K562 (cell line): ENCODE data around the gene NSMCE1. TPM values are rescaled to one million over a fixed set of nuclear protein-coding genes. Genes with fewer than 3 reads are reported as not detected.

Experiments
- ATAC-seq: fragments of 200-7000 bp; cut with Tn5 transposase; 3 replicates; pipeline ENCODE4 v1.9.1; 2020; ENCODE audit warnings: moderate library complexity
- BruUV-seq: library from RNA; stranded (reverse); fragments of 400-500 nt; replicated peaks from 2 replicates; lab custom pipeline; 2021; lab: Mats Ljungman, UMichigan
- CTCF ChIA-PET: fragments of 300-600 bp; formaldehyde crosslinking; extraction: SDS; loops from one replicate; lab custom pipeline; 2021; ENCODE audit warnings: low intra/inter-chr PET ratio; lab: Yijun Ruan, JAX
- POLR2A ChIA-PET: fragments of 300-600, 350-650 bp; sonication (Branson Sonifier 250); formaldehyde crosslinking; extraction: SDS; loops from one replicate; lab custom pipeline; 2021; ENCODE audit warnings: antibody characterized with exemption, inconsistent platforms; lab: Yijun Ruan, JAX
- DNase-seq, 4 experiments: peaks; one replicate each; pipeline versions ENCODE4 v3.0.0 to v3.0.0-alpha.2; 2011 to 2018; ENCODE audit warnings: low spot score in 3 of 4, mixed read lengths in 3 of 4; ENCODE audit errors: extremely low read depth in 1 of 4
- FAIRE-seq: peaks from 2 replicates; lab custom pipeline; 2011; peaks lifted over from hg19 to GRCh38; lab: Jason Lieb, UNC
- H2AFZ ChIP-seq: 2 replicates; pipeline ENCODE4 v1.6.0; 2011; ENCODE audit warnings: low read depth, low read length, control low read depth, inconsistent platforms
- H3K27ac ChIP-seq: fragments of 200-600 bp; 3 replicates; pipeline ENCODE4 v1.8.0; 2011; ENCODE audit warnings: low read depth, mild to moderate bottlenecking, control low read depth, inconsistent platforms, low read length, moderate library complexity, mixed read lengths; ENCODE audit errors: extremely low read depth
- H3K27me3 ChIP-seq, 2 experiments: fragments of 300-600 bp in 1 of 2; 2 replicates in 1 of 2; 3 replicates in 1 of 2; pipeline versions ENCODE4 v1.6.0 to v1.8.0; 2011; ENCODE audit warnings: inconsistent platforms in 2 of 2, low read length in 2 of 2, mild to moderate bottlenecking in 1 of 2, mixed read lengths in 1 of 2, moderate library complexity in 1 of 2; ENCODE audit not compliant: control insufficient read depth in 2 of 2, insufficient read depth in 2 of 2
- H3K36me3 ChIP-seq: fragments of 300-600 bp; 3 replicates; pipeline ENCODE4 v1.8.0; 2011; ENCODE audit warnings: mild to moderate bottlenecking, low read length, inconsistent platforms; ENCODE audit not compliant: control insufficient read depth, insufficient read depth
- H3K4me1 ChIP-seq, 2 experiments: fragments of 200-600 bp in 1 of 2; replicated peaks in 1 of 2; 2 replicates in 1 of 2; 3 replicates in 1 of 2; pipeline versions ENCODE4 v1.5.1 to v1.8.0; 2011; ENCODE audit warnings: inconsistent platforms in 2 of 2, low read length in 2 of 2, mild to moderate bottlenecking in 1 of 2, mixed read lengths in 1 of 2, moderate library complexity in 1 of 2; ENCODE audit not compliant: control insufficient read depth in 2 of 2, insufficient read depth in 2 of 2
- H3K4me2 ChIP-seq: 2 replicates; pipeline ENCODE4 v1.6.1; 2011; ENCODE audit warnings: low read length, control low read depth, inconsistent platforms, mixed read lengths; ENCODE audit not compliant: insufficient read depth
- H3K4me3 ChIP-seq: fragments of 200-600 bp; sonication (generic), shearing (Covaris generic); 2 replicates; pipeline ENCODE4 v1.5.1; 2016; ENCODE audit warnings: control low read depth, inconsistent platforms
- H3K79me2 ChIP-seq: fragments of 200-600 bp; 3 replicates; pipeline ENCODE4 v1.8.0; 2011; ENCODE audit warnings: low read length, inconsistent platforms; ENCODE audit not compliant: control insufficient read depth, insufficient read depth
- H3K9ac ChIP-seq, 2 experiments: 2 replicates each; pipeline versions ENCODE4 v1.6.0 to v1.6.1; 2011; ENCODE audit warnings: low read depth in 2 of 2, low read length in 2 of 2, control low read depth in 1 of 2, inconsistent platforms in 1 of 2, mild to moderate bottlenecking in 1 of 2, mixed read lengths in 1 of 2; ENCODE audit not compliant: insufficient read depth in 1 of 2
- H3K9me1 ChIP-seq: one replicate; pipeline ENCODE4 v1.6.0; 2011; ENCODE audit warnings: inconsistent platforms, mild to moderate bottlenecking, low read length, moderate library complexity; ENCODE audit not compliant: control insufficient read depth, insufficient read depth
- H3K9me3 ChIP-seq: replicated peaks from 2 replicates; pipeline ENCODE4 v1.5.1; 2011; ENCODE audit warnings: low read depth, low read length, inconsistent platforms; ENCODE audit not compliant: control insufficient read depth, insufficient read depth
- H4K20me1 ChIP-seq: replicated peaks from 2 replicates; pipeline ENCODE4 v1.6.1; 2011; ENCODE audit warnings: low read length, inconsistent platforms, mixed read lengths; ENCODE audit not compliant: control insufficient read depth, insufficient read depth
- CXXC5 ChIP-seq: fragments of 250-450 bp; sonication (Bioruptor Pico); IDR thresholded peaks from 2 replicates; pipeline ENCODE4 v1.8.0; 2022; ENCODE audit warnings: inconsistent platforms, mild to moderate bottlenecking, moderate library complexity
- E2F6 ChIP-seq, 2 experiments: IDR thresholded peaks; 2 replicates each; pipeline ENCODE4 v1.6.1; 2011; ENCODE audit warnings: borderline replicate concordance in 1 of 2, control low read depth in 1 of 2, low read depth in 1 of 2, low read length in 1 of 2, mild to moderate bottlenecking in 1 of 2, mixed read lengths in 1 of 2, moderate library complexity in 1 of 2; ENCODE audit not compliant: insufficient read depth in 1 of 2, insufficient read length in 1 of 2, poor library complexity in 1 of 2, severe bottlenecking in 1 of 2; ENCODE audit errors: extremely low read depth in 1 of 2
- FOS ChIP-seq: IDR thresholded peaks from 3 replicates; pipeline ENCODE4 v1.6.1; 2011; ENCODE audit not compliant: insufficient read length; ENCODE audit errors: extremely low read depth
- HNRNPUL1 ChIP-seq: fragments of 200-400 bp; formaldehyde crosslinking; IDR thresholded peaks from 2 replicates; pipeline ENCODE4 v1.6.1; 2017; ENCODE audit warnings: low read length
- MAZ ChIP-seq, 2 experiments: fragments of 450-650 bp in 1 of 2; sonication (generic) in 1 of 2; formaldehyde crosslinking; IDR thresholded peaks in 1 of 2; conservative IDR thresholded peaks in 1 of 2; 2 replicates each; pipeline versions ENCODE4 v1.4.0 to v1.5.0; 2020; ENCODE audit warnings: mild to moderate bottlenecking in 1 of 2, missing genetic modification reagents in 1 of 2
- SIN3A ChIP-seq, 2 experiments: fragments of 150-350 bp in 1 of 2; IDR thresholded peaks; 2 replicates each; pipeline ENCODE4 v1.6.1; 2011 to 2016; ENCODE audit warnings: borderline replicate concordance in 2 of 2, low read depth in 2 of 2, low read length in 2 of 2, mild to moderate bottlenecking in 2 of 2, moderate library complexity in 2 of 2; ENCODE audit not compliant: control insufficient read depth in 1 of 2
- STAT5B ChIP-seq: fragments of 250-450 bp; sonication (Bioruptor Pico); IDR thresholded peaks from 2 replicates; pipeline ENCODE4 v1.8.0; 2021; ENCODE audit warnings: mild to moderate bottlenecking, inconsistent platforms
- TAL1 ChIP-seq: fragments of 450-650 bp; IDR thresholded peaks from 2 replicates; pipeline ENCODE4 v1.6.1; 2016; ENCODE audit warnings: mild to moderate bottlenecking
- TFAP4 ChIP-seq: sonication (generic); formaldehyde crosslinking; IDR thresholded peaks from 2 replicates; pipeline ENCODE4 v1.8.0; 2022; ENCODE audit warnings: missing genetic modification reagents, mild to moderate bottlenecking, moderate library complexity, borderline replicate concordance
- XRCC3 ChIP-seq: fragments of 450-650 bp; IDR thresholded peaks from 2 replicates; pipeline ENCODE4 v1.6.1; 2017; ENCODE audit warnings: mild to moderate bottlenecking, moderate library complexity
- ZC3H4 ChIP-seq: sonication (generic); formaldehyde crosslinking; IDR thresholded peaks from 2 replicates; pipeline ENCODE4 v1.9.0; 2021; ENCODE audit warnings: missing genetic modification reagents, borderline replicate concordance
- ZNF174 ChIP-seq: fragments of 250-450 bp; sonication (Bioruptor Pico); IDR thresholded peaks from 2 replicates; pipeline ENCODE4 v1.4.0; 2020; ENCODE audit warnings: mild to moderate bottlenecking
- ZNF589 ChIP-seq: fragments of 200-800 bp; sonication (Bioruptor generic); IDR thresholded peaks from 2 replicates; pipeline ENCODE4 v1.6.1; 2016; ENCODE audit warnings: low read depth, missing genetic modification characterization, missing compliant biosample characterization
- ZNF778 ChIP-seq: fragments of 450-650 bp; formaldehyde crosslinking; IDR thresholded peaks from 2 replicates; pipeline ENCODE4 v1.4.0; 2020; ENCODE audit warnings: mild to moderate bottlenecking, moderate library complexity
- WGBS: fragments of 100-300 bp; shearing (Covaris generic); methylation state at CpG from one replicate; pipeline ENCODE4 v1.1.6; 2016; ENCODE audit warnings: low coverage, mixed read lengths; ENCODE audit not compliant: insufficient coverage; ENCODE audit errors: missing lambda C conversion rate; 5-methylcytosine and 5-hydroxymethylcytosine counted together
- in situ Hi-C: fragments of 300-500 bp; cut with MboI; formaldehyde crosslinking; loops from 4 replicates; pipeline ENCODE4 v1.15.0; 2018; ENCODE audit warnings: inconsistent platforms, mixed read lengths
- intact Hi-C: fragments of 100-400 bp; cut with micrococcal nuclease; formaldehyde crosslinking; loops from 2 replicates; pipeline ENCODE4 v1.14.2; 2022
- polyA plus RNA-seq, 8 experiments: library from polyadenylated mRNA; depleted of rRNA in 4 of 8; stranded (reverse) in 5 of 8; unstranded in 3 of 8; fragments of >200 nt; fragmentation: Nextera tagmentation in 2 of 8; fragmentation: Illumina TruSeq in 1 of 8; extraction: Ambion mirVana in 2 of 8; extraction: Trizol in 1 of 8; gene quantifications; 2 replicates each; pipeline versions ENCODE4 v1.2.1 to v1.2.3, GENCODE V29; 2011 to 2014; ENCODE audit warnings: inconsistent platforms in 1 of 8, missing spikeins in 1 of 8
- total RNA-seq, 7 experiments: library from RNA; depleted of rRNA in 6 of 7; stranded (reverse); fragments of >200 nt in 6 of 7; fragmentation: Illumina TruSeq in 2 of 7; extraction: Trizol in 2 of 7; gene quantifications; 2 replicates each; pipeline versions ENCODE4 v1.2.1 to v1.2.3, GENCODE V29; 2011 to 2021; ENCODE audit warnings: low replicate concordance in 1 of 7

Gene NSMCE1
- total and polyA plus RNA-seq, 9 of the 15 experiments (the other 6 are each of a cell fraction or from before 2014, with no cell fraction given), result 52.1 to 163 (median 61.5) TPM

- TF ChIP-seq MAZ (CRISPR knock-in tag; conservative IDR thresholded peaks at IDR 0.05 in 1 of 2, IDR thresholded peaks at IDR 0.05 in 1 of 2), result peak in 1 of 2 experiments; percentile 49; a peak in 2 of 4 replicates
- TF ChIP-seq E2F6 (IDR thresholded peaks at IDR 0.05; ENCODE audit: borderline replicate concordance in 1 of 2, extremely low read depth in 1 of 2, insufficient read depth in 1 of 2, insufficient read length in 1 of 2, low read depth in 1 of 2, low read length in 1 of 2, poor library complexity in 1 of 2, severe bottlenecking in 1 of 2), result peak in 1 of 2 experiments; percentile 11
These were observed 45.0 kb upstream of the NSMCE1 start, which contains the start of gene IL4R (continued) for GRCh38 chr16:27313422-27314160.

GRCh38 chr16:27312580-27313421 is 44.2 kb upstream of the NSMCE1 start:
- peak overlapping the region; percentile 57; the same call in 1 of the 2 replicates for H3K4me2 ChIP-seq
- H3K4me1 ChIP-seq, result peaks cover 4 to 14% of the 10 kb centered on the region in 2 experiments; a peak in 4 of 5 replicates
- FAIRE-seq, result no peak
- in situ Hi-C loops, result no loop called here
- H3K79me2 ChIP-seq, result no peaks in the 10 kb centered on the region
- H2AFZ ChIP-seq, result 0 out of 2 replicates have a peak overlapping the region, but pooled peaks have one; percentile 42
- TF ChIP-seq CXXC5 (no peak), STAT5B (CRISPR knock-in tag) (no peak), ZNF589 (CRISPR knock-in tag) (no peak), HNRNPUL1 (no peak), XRCC3 (no peak), ZNF174 (CRISPR knock-in tag) (no peak), TFAP4 (CRISPR knock-in tag) (no peak), TAL1 (no peak), SIN3A (IDR thresholded peaks at IDR 0.05; ENCODE audit: borderline replicate concordance in 2 of 2, control insufficient read depth in 1 of 2, low read depth in 2 of 2, low read length in 2 of 2) (no peak), ZC3H4 (CRISPR knock-in tag) (no peak), ZNF778 (CRISPR knock-in tag) (no peak), FOS (no peak)
- TF ChIP-seq, all 486 proteins: peak for 0
- Histone ChIP-seq H3K9me3 (no peaks in the 10 kb centered on the region), H3K27me3 (peaks cover 23 to 45% of the 10 kb centered on the region in 2 experiments; a peak in 4 of 5 replicates), H3K9me1 (no peaks in the 10 kb centered on the region), H3K9ac (no peak overlapping the region), H3K4me3 (peak overlapping the region; percentile 50; the same call in 1 of the 2 replicates), H3K36me3 (no peaks in the 10 kb centered on the region), H3K27ac (no peak overlapping the region), H4K20me1 (peaks cover under 1% of the 10 kb centered on the region; the same call in 1 of the 2 replicates)
- intact Hi-C loops, result no loop called here
- ATAC-seq (no peak), DNase-seq (no peak)
- WGBS, result 37% methylated on average over 10 of the region's 11 CpGs
- POLR2A ChIA-PET, result interaction anchor here (1.2 kb wide), 1 partner anchor 8 kb away, joined by 3 read pairs; no protein-coding TSS in a partner anchor
- CTCF ChIA-PET, result no interaction called here
- BruUV-seq, result no TSS peak
